A204.1 (cell line): ENCODE data around the gene CHST13.
"Not testable (repeated sequence)": the region's sequence is repeated elsewhere in the genome, so short reads cannot be mapped to it uniquely, and the experiment has no call there.

Source experiments
- FAIRE-seq: peaks from 2 replicates; lab custom pipeline; 2012; peaks lifted over from hg19 to GRCh38; lab: Jason Lieb, UNC

The CHST13 gene

DNA sequence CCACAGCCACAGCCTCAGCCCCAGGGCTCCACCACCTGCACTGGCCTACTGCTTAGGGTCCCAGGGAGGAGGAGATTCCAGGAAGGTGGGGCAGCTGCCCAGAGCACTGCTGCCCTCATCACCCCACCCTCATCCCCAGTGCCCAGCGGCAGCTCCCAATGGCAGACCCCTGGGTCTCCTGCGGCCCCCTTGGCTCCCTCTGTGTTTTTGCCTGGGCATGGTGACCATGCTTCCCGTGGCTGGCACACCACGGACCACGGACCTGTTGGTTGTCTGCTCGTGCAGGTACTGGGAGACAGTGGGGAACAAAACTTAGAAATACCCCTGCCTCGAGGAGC lies 2.7 kb downstream of the CHST13 start:
- no peak for FAIRE-seq

- FAIRE-seq, result no peak
Observed at GRCh38 chr3:126527006-126527405, 3.1 kb downstream of the CHST13 start.

DNA sequence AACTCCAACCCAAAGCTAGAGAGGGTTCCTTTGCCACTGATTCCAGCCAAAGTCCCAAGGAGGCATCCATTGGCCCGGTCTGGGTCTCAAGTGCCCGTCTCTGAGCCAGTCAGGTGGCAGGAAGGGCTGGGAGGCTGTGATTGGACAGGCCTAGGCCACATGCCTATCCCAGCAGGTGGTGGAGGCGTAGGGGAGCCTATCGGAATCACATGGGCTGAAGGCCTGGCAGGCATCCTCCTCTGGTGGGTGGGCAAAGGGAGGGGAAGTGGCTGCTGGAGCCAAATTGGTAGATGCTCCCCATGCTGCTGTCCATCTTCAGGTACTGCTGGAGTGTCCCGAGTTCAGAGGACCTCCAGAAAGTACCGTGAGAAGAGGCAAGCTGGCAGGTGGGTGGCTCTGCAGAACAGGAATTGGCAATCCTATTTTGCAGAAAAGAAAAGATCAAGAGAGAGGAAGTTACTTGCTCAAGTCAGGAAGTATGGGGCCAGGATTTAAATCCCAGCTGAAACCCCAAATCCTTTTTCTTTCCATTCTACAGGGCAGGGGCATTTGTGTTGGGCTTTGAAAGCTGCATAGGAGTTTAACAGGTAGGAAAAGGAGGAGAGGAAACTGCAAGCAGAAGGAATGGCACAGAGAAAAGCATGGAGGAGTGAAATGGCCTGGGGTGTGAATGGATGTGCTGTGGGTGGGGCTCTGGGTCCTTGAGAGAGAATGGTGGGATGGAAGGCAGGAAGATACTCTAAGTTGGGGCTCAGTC lies 3.7 kb downstream of the CHST13 start:
- no peak for FAIRE-seq

GRCh38 chr3:126528419-126528799 lies 4.5 kb downstream of the CHST13 start:
- no peak for FAIRE-seq

DNA sequence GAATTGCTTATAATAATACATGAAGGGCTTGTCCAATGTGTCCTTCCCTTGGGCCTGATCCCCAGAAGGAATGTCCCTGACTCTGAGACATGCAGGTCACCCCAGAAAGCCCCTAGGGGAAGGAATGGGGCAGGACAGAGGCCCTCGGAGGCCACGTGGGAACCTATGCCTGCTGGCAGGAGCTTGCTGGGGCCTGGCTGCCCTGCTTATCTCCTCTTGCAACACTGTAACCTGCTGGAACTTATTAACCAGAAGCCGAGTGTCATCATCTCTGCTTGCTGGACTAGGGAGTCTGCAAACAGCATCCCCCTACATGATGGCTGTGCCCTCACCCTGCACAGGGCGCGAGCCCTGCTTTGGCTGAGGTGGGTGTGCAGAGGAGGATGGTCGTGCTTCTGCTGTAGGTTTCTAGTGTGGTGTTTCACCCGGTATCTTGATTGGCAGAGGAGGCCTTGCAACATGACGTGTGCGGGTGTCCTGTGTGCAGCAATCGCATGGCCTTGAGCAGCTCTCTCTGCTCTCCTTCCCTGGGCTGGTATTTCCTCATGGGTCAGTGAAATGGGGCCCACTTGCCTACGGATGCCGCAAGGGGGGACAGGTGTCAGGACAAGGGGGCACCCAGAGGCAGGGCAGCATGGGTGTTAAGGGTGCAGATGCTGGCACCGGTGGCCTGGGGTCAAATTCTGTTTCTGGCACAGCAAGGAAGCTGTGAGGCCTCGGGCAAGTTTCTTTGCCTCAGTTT lies 5.0 kb downstream of the CHST13 start:
- no peak for FAIRE-seq

- FAIRE-seq, result no peak
Observed at GRCh38 chr3:126529585-126530170, 5.7 kb downstream of the CHST13 start.

DNA sequence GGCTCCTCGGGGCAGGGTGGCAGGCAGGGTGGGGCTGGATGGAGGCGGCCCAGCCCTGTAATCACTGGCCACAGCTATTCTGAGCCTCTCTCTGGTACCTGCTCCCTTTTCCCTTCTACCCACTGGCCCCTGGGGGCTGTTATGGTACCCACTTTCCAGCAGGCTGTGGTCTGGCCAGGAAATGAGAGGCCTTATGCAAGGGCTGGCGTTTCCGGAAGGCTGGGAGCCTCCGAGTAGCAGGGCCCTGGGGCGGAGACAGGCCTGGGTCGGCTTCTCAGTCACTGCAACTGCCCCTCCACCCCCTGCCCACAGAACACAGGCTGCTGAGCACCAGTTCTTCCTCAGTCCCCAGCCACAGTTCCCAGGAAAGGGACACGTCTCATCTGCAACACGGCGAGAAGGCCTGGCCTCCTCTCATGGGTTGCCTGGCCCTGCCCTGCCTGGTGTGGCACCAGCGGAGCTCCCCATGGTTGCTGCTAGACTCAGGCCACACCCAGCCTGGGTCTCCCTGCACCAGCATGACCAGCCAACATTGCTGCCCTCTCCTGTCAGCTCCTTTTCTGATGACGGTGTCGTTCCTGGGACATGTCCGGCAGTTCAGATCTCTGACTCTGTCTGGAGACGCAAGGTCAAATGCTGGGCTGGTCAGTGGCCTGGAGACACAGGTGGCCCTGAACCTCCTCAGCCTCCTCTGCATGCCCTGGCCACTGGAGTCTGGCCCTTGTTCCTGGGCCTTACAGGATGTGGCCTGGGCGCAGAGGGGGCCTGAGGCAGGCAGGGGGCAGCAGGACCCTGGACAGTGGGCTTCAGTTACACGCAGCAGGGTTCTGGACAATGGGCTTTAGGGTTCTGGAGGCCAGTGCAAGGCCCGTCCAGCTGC lies 6.5 kb downstream of the CHST13 start:
- FAIRE-seq, result no peak

DNA sequence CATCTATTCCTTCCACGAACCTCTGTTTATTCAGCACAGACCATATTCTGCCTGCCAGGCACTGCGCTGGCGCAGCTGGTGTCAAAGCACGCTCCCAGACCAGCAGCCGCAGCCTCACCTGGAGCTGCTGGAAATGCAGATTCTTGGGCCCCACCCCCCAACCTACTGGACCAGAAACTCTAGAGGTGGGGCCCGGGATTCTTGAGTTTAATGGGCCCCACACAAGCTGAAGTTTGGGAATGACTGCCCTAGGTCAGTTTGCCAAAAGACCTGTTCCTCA lies 7.0 kb downstream of the CHST13 start:
- no peak for FAIRE-seq

DNA sequence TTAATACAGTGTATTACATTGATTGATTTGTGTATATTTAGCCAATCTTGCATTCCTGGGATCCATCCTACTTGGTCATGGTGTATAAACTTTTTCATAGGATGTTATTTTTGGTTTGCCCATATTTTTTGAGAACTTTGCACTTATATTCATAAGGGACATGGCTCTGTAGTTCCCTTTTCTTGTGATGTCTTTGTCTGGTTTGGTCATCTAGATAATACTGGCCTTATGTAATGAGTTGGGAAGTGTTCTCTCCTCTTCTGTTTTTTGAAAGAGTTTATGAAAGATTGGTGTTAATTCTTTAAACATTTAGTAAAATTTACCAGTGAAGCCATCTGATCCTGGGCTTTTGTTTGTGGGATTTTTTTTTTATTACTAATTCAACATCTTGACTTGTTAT lies 9.6 kb downstream of the CHST13 start:
- no peak for FAIRE-seq

- FAIRE-seq, result not testable (repeated sequence)
Observed at GRCh38 chr3:126534716-126535115, 10.8 kb downstream of the CHST13 start.

DNA sequence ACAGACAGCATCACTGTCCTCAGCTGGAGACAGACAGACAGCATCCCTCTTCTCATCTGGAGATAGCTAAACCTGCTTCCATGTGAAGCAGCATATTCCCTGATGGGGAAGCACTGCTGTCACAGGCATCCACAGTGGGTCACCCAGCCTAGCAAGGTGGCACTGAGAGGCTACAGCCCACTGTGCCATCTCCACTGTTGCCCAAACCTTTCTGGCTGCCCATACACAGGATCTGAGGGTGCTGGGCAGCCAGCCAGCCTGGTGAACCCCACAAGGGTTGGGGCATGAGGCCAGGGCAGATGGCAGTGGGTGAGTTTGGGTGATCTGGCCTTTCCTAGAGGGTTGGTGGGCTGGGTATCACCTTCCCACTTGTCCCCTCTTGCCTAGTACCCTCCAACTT lies 11.7 kb downstream of the CHST13 start:
- no peak for FAIRE-seq

GRCh38 chr3:126536126-126536525 lies 12.2 kb downstream of the CHST13 start:
- no peak for FAIRE-seq

DNA sequence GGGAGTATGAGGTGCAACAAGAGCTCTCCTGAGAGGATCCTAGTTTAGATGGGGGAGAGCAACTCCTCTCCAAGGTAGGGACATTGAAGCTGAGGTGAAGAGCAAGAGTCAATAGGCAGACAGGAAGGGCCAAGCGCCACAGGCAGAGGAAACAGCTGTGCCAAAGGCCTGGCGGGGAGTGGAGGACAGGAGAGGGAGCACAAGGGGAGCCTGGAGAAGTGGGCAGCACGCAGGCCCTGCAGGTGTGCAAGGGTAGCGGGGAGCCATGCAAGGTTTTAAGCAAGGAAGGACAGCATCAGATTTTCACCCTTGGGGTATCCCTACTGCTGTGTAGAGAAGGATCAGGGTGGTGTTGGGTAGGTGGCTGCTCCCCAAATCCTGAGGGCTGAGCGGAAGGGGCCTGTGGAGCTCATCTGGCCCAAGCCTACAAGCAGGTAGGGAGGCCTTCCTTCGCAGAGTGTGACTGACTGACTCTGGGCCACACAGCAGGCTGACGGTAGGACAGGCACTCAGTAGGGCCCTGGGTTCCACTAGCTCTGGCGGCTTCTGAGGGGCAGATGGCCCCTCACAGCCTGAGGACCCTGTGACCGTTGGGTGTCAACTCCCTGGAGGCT lies 13.3 kb downstream of the CHST13 start:
- no peak for FAIRE-seq

- FAIRE-seq, result no peak
Observed at GRCh38 chr3:126537730-126538281, 13.9 kb downstream of the CHST13 start.

DNA sequence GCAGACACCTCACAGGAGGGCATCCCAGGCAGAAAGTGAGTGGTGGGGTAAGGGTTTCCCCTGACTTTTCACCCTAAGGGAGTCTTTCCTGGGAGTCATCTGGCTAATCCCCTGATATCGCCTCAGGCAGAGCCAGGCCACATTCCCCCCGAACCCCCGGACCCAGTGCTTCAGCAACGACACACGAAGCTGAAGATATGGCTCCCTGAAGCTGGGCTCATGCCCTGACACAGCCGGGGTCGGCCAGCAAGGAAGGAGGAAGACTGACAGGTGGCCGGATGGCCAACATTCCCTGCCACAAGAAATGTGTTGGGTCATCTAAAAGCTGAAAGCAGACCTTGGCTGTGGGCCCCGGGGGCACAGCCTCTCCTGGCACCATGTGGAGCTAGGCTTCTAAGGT lies 14.4 kb downstream of the CHST13 start:
- no peak for FAIRE-seq

GRCh38 chr3:126538966-126539365 lies 15.0 kb downstream of the CHST13 start:
- FAIRE-seq, result no peak

GRCh38 chr3:126539558-126540250 lies 15.7 kb downstream of the CHST13 start:
- no peak for FAIRE-seq

DNA sequence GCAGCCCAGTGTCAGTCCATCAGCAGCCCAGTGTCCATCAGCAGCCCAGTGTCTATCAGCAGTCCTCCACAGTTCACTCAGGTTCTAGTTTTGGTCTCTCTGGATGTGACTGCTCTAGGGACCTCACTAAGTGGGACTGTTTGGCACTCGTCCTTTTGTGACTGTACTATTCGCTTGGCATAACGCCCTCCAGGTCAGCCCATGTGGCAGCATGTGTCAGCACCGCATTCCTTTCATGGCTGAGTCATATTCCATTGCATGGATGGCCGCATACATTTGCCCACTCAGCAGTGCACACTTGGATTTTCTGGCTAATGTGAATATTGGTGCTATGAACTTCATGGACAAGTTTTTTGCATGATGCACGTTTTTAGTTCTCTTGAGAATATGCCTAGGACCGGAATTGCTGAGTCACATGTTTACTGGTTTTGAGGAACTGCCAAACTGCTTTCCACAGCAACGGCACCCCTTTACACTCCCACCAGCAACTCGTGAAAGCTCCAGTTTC lies 16.4 kb downstream of the CHST13 start:
- FAIRE-seq, result no peak

DNA sequence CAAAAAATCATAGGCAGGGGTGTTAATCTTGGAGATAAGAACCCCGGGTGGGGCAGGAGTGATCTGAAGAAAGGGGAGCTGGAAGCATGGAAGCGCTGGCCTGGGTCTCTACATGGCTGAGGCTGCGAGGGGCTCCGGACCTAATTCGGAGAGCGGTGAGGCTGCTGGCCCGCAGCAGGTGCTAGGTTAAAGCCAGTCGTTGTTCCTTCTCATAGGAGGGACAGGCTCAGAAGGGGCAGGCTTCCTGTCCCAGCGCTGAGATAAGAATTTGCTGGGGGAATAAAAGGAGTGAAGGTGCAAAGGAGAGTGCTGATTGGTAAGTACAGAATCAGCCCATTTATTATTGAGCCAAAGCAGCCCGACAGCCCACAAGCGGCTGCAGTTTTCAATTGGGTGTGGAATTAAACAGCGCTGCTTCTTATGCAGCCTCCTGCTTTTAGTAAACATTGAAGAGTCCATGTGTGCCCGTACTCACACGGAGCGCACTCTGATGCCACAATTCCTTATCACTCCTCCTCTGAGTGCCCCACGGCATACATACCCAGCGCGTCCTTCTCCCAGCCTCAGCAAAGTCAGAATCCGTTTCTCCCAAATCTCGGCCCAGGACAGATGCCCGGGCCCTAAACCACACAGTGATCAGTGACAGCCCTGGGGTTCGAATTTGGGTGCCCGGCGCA lies 17.1 kb downstream of the CHST13 start:
- no peak for FAIRE-seq

GRCh38 chr3:126541628-126542339 lies 17.8 kb downstream of the CHST13 start:
- no peak for FAIRE-seq
